Neural cell (in vitro differentiated cells): ENCODE data around the gene IL1RAPL2. TPM values are rescaled to one million over a fixed set of nuclear protein-coding genes. Genes with fewer than 3 reads are reported as not detected.

ENCODE experiments used
- H2AFZ ChIP-seq: fragments of 200-600, 300-800 bp; sonication (generic), shearing (Covaris generic); 2 replicates; pipeline ENCODE4 v1.6.0; 2014; ENCODE audit warnings: low read depth, mild to moderate bottlenecking, antibody characterized with exemption, low read length, moderate library complexity
- H3F3A ChIP-seq: fragments of 200-600 bp; shearing (Covaris generic); 2 replicates; pipeline ENCODE4 v1.6.1; 2016; ENCODE audit warnings: mild to moderate bottlenecking, moderate library complexity, mixed read lengths, antibody characterized with exemption, low read length; ENCODE audit not compliant: insufficient read depth, poor library complexity, severe bottlenecking
- H3K27ac ChIP-seq: fragments of 200-600, 300-800 bp; sonication (generic), shearing (Covaris generic); 2 replicates; pipeline ENCODE4 v1.5.1; 2014; ENCODE audit warnings: mild to moderate bottlenecking, low read length, moderate library complexity
- H3K27me3 ChIP-seq: fragments of 300-800, 200-600 bp; sonication (generic), shearing (Covaris generic); 2 replicates; pipeline ENCODE4 v1.6.0; 2014; ENCODE audit warnings: mild to moderate bottlenecking, low read depth, low read length, moderate library complexity; ENCODE audit not compliant: insufficient read depth
- H3K36me3 ChIP-seq: fragments of 300-800, 200-600 bp; sonication (generic), shearing (Covaris generic); 2 replicates; pipeline ENCODE4 v1.5.1; 2014; ENCODE audit warnings: mild to moderate bottlenecking, antibody characterized with exemption, low read length, moderate library complexity; ENCODE audit not compliant: insufficient read depth
- H3K4me2 ChIP-seq: fragments of 300-800, 200-600 bp; sonication (generic), shearing (Covaris generic); 2 replicates; pipeline ENCODE4 v1.6.0; 2014; ENCODE audit warnings: mild to moderate bottlenecking, low read length
- H3K4me3 ChIP-seq: fragments of 300-800, 200-600 bp; sonication (generic), shearing (Covaris generic); 2 replicates; pipeline ENCODE4 v1.5.1; 2014; ENCODE audit warnings: mild to moderate bottlenecking, low read length, moderate library complexity
- H3K79me2 ChIP-seq: fragments of 200-600 bp; shearing (Covaris generic); replicated peaks from 2 replicates; pipeline ENCODE4 v1.6.0; 2014; ENCODE audit warnings: mild to moderate bottlenecking, low read length, moderate library complexity; ENCODE audit not compliant: insufficient read depth
- H3K9ac ChIP-seq: fragments of 300-800, 200-600 bp; sonication (generic), shearing (Covaris generic); 2 replicates; pipeline ENCODE4 v1.6.1; 2016; ENCODE audit warnings: mild to moderate bottlenecking, low read length, mixed read lengths
- H3K9me2 ChIP-seq: fragments of 200-600 bp; shearing (Covaris generic); 2 replicates; pipeline ENCODE4 v1.6.1; 2016; ENCODE audit warnings: mild to moderate bottlenecking, low read length, mixed read lengths; ENCODE audit not compliant: insufficient read depth
- H3K9me3 ChIP-seq: fragments of 200-600, 300-800 bp; sonication (generic), shearing (Covaris generic); 2 replicates; pipeline ENCODE4 v1.6.1; 2016; ENCODE audit warnings: mild to moderate bottlenecking, mixed run types, low read length, moderate library complexity, mixed read lengths
- H4K20me1 ChIP-seq: fragments of 200-600 bp; shearing (Covaris generic); 2 replicates; pipeline ENCODE4 v1.6.1; 2016; ENCODE audit warnings: mild to moderate bottlenecking, mixed run types; ENCODE audit not compliant: insufficient read depth
- EP300 ChIP-seq: fragments of 450-650 bp; conservative IDR thresholded peaks from 2 replicates; pipeline ENCODE4 v1.6.1; 2014; ENCODE audit warnings: antibody characterized with exemption, mild to moderate bottlenecking, moderate library complexity; ENCODE audit not compliant: poor library complexity, severe bottlenecking
- EZH2 ChIP-seq: fragments of 200-600, 300-800 bp; shearing (Covaris generic), sonication (generic); IDR thresholded peaks from 2 replicates; pipeline ENCODE4 v1.6.1; 2014; ENCODE audit warnings: antibody characterized with exemption, low read length, borderline replicate concordance, mild to moderate bottlenecking; ENCODE audit not compliant: insufficient read depth, poor library complexity, severe bottlenecking
- MXI1 ChIP-seq: fragments of 450-650 bp; conservative IDR thresholded peaks from 2 replicates; pipeline ENCODE4 v1.6.1; 2014; ENCODE audit warnings: antibody characterized with exemption, mild to moderate bottlenecking; ENCODE audit not compliant: poor library complexity, severe bottlenecking
- POLR2AphosphoS5 ChIP-seq: IDR thresholded peaks from 2 replicates; pipeline ENCODE4 v1.6.1; 2012
- RAD21 ChIP-seq: fragments of 450-650 bp; conservative IDR thresholded peaks from 2 replicates; pipeline ENCODE4 v1.6.1; 2014; ENCODE audit warnings: antibody characterized with exemption, mild to moderate bottlenecking, moderate library complexity
- REST ChIP-seq: IDR thresholded peaks from 2 replicates; pipeline ENCODE4 v1.6.1; 2012; ENCODE audit warnings: borderline replicate concordance
- SMC3 ChIP-seq: fragments of 450-650 bp; conservative IDR thresholded peaks from 2 replicates; pipeline ENCODE4 v1.6.1; 2014; ENCODE audit warnings: antibody characterized with exemption, mild to moderate bottlenecking, moderate library complexity; ENCODE audit not compliant: poor library complexity
- TAF1 ChIP-seq: IDR thresholded peaks from 2 replicates; pipeline ENCODE4 v1.6.1; 2012; ENCODE audit warnings: low read depth
- polyA minus RNA-seq: library from RNA; depleted of rRNA, polyadenylated mRNA; stranded (reverse); fragments of >200 nt; gene quantifications from 2 replicates; pipeline ENCODE4 v1.2.3, GENCODE V29; 2014
- polyA plus RNA-seq: library from polyadenylated mRNA; depleted of rRNA; stranded (reverse); fragments of >200 nt; gene quantifications from 2 replicates; pipeline ENCODE4 v1.2.3, GENCODE V29; 2014
- TF ChIP-seq, protein P1 (sequence below): fragments of 450-650 bp; IDR thresholded peaks from 2 replicates; pipeline ENCODE4 v1.5.1; 2014; ENCODE audit warnings: antibody characterized with exemption, mild to moderate bottlenecking, moderate library complexity; ENCODE audit not compliant: poor library complexity, severe bottlenecking

Gene IL1RAPL2
- polyA plus RNA-seq (0.72 TPM in 1 of 2 replicates, not detected in the other), polyA minus RNA-seq (0.58 and 0.97 TPM in 2 replicates)

DNA sequence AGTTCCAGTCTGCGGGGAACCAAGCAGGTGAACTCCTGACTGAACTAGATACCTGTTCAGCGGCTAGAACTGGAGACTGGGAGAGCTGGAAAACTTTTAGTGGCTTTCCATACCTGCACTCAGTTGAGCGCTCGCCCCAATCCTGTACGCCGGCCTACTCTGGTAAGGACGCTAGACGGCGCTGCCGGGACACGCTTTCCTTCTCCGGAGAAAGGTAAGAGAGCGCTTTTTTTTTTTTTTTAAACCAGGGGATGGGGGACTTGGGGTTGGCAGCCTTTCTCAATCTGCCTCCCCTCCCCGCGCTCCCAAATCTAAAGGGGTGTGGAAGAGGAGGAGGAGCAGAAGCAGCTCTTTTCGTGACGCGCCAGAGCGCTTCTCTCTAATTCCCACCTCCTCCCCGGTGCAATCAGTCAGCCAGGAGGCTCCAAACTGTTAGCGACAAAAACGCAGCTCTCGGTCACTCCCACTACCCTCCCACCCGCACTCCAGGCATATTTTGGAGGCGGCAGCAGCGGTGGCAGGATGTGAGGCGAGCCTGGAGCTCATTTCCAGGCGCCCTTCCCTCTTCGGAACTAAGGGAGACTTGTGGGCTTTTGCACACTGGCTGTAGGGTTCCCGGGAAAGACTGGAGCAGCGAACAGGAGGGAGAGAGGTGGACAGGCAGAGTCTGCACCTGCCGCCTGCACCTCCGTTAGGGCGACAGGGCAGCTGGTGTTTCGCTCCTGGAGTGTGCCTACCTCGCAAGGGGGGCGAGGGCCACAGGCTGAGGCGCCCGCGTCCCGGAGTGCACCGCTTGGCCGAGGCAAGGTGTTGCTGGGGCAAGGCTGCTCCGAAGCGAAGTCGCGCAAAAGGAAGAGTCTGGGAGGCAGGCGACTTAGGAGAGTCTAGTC lies at the start of gene IL1RAPL2:
Gene IL1RAPL2, plus strand, starts transcription at position 409 of the 890 bp plus-strand sequence.
- peak within 1 kb of the TSS; percentile 78 for H3K4me2 ChIP-seq
- H3K4me3 ChIP-seq = peak within 1 kb of the TSS; percentile 69
- peak within 1 kb of the TSS; percentile 20 for H3K9ac ChIP-seq
- H3K36me3 ChIP-seq = no peaks in the 10 kb centered on the region
- no peaks in the 10 kb centered on the region for H4K20me1 ChIP-seq
- TF ChIP-seq, protein P1, sequence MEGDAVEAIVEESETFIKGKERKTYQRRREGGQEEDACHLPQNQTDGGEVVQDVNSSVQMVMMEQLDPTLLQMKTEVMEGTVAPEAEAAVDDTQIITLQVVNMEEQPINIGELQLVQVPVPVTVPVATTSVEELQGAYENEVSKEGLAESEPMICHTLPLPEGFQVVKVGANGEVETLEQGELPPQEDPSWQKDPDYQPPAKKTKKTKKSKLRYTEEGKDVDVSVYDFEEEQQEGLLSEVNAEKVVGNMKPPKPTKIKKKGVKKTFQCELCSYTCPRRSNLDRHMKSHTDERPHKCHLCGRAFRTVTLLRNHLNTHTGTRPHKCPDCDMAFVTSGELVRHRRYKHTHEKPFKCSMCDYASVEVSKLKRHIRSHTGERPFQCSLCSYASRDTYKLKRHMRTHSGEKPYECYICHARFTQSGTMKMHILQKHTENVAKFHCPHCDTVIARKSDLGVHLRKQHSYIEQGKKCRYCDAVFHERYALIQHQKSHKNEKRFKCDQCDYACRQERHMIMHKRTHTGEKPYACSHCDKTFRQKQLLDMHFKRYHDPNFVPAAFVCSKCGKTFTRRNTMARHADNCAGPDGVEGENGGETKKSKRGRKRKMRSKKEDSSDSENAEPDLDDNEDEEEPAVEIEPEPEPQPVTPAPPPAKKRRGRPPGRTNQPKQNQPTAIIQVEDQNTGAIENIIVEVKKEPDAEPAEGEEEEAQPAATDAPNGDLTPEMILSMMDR = peak; percentile 73
- TF ChIP-seq MXI1 = no peak
- TF ChIP-seq EP300 = no peak
- TF ChIP-seq RAD21 = peak; percentile 71
- TF ChIP-seq REST = no peak
- TF ChIP-seq POLR2AphosphoS5 = no peak
- TF ChIP-seq SMC3 = peak; percentile 74
- no peak for TF ChIP-seq EZH2
- no peak for TF ChIP-seq TAF1
- no peak within 1 kb of the TSS for H3K27ac ChIP-seq
- no peaks in the 10 kb centered on the region for H3K79me2 ChIP-seq
- H2AFZ ChIP-seq = no peak within 1 kb of the TSS
- H3K9me2 ChIP-seq = no peaks in the 10 kb centered on the region
- H3K27me3 ChIP-seq = peaks cover 40% of the 10 kb centered on the region
- H3K9me3 ChIP-seq = no peaks in the 10 kb centered on the region
- no peaks in the 10 kb centered on the region for H3F3A ChIP-seq

GRCh38 chrX:104522386-104522785 lies 43.6 kb upstream of the IL1RAPL2 start:
- no peak overlapping the region for H2AFZ ChIP-seq
- no peaks in the 10 kb centered on the region for H3K9me3 ChIP-seq
- no peaks in the 10 kb centered on the region for H3K27me3 ChIP-seq
- H3K27ac ChIP-seq = no peak overlapping the region
- H3K9me2 ChIP-seq = no peaks in the 10 kb centered on the region
- H3K79me2 ChIP-seq = no peaks in the 10 kb centered on the region
- no peaks in the 10 kb centered on the region for H3F3A ChIP-seq
- no peak overlapping the region for H3K4me3 ChIP-seq
- H3K36me3 ChIP-seq = no peaks in the 10 kb centered on the region
- no peak overlapping the region for H3K9ac ChIP-seq
- TF ChIP-seq, protein P1 = no peak
- TF ChIP-seq RAD21 (no peak), EZH2 (no peak), MXI1 (no peak), REST (no peak), EP300 (no peak), SMC3 (no peak), TAF1 (no peak), POLR2AphosphoS5 (no peak)
- H4K20me1 ChIP-seq = no peaks in the 10 kb centered on the region
- H3K4me2 ChIP-seq = no peak overlapping the region
